A549 treated with dexamethasone at 1 μM for 4 hours (cell line): ENCODE measurements around the gene PEX5L. TPM values are rescaled to one million over a fixed set of nuclear protein-coding genes. Genes with fewer than 3 reads are reported as not detected.

Source experiments
- total RNA-seq: library from RNA; stranded (reverse); fragments of 200-300 nt; extraction: Qiagen RNA extraction; gene quantifications from 5 replicates; pipeline ENCODE4 v1.2.3, GENCODE V29; 2022

PEX5L gene
- total RNA-seq: 0.05 TPM in 1 of 5 replicates, not detected in the others

GRCh38 chr3:180036671-180037455 is at the start of gene PEX5L:
Gene PEX5L, minus strand, starts transcription at chr3:180036937. Its CDS starts 338 bp downstream, at chr3:180036599.

